Endothelial cell of umbilical vein (primary cell): ENCODE results near the gene LATS2. TPM values are rescaled to one million over a fixed set of nuclear protein-coding genes. Genes with fewer than 3 reads are reported as not detected.

ENCODE experiments used
- BruUV-seq: library from RNA; stranded (reverse); fragments of 400-500 nt; replicated peaks from 2 replicates; lab custom pipeline; 2021; lab: Mats Ljungman, UMichigan
- CTCF ChIA-PET: fragments of 300-600, 350-600 bp; sonication (Branson Sonifier 250); formaldehyde crosslinking; loops from one replicate; lab custom pipeline; 2021; ENCODE audit warnings: antibody characterized with exemption, inconsistent platforms; lab: Charles Lee
- POLR2A ChIA-PET: fragments of 300-600, 350-600 bp; sonication (Branson Sonifier 250); formaldehyde crosslinking; loops from one replicate; lab custom pipeline; 2021; ENCODE audit warnings: antibody characterized with exemption, inconsistent platforms; lab: Charles Lee
- DNase-seq: peaks from one replicate; pipeline ENCODE4 v3.0.0-alpha.2; 2011; ENCODE audit warnings: low read depth, low spot score
- FAIRE-seq: peaks from 2 replicates; lab custom pipeline; 2011; peaks lifted over from hg19 to GRCh38; lab: Jason Lieb, UNC
- H2AFZ ChIP-seq: 2 replicates; pipeline ENCODE4 v1.6.0; 2012; ENCODE audit warnings: low read depth, low read length, control low read depth, inconsistent platforms
- H3K27ac ChIP-seq: 2 replicates; pipeline ENCODE4 v1.5.1; 2011; ENCODE audit warnings: low read depth, mild to moderate bottlenecking, control low read depth, low read length, moderate library complexity; ENCODE audit not compliant: insufficient read depth
- H3K27me3 ChIP-seq, 2 experiments: 2 replicates each; pipeline versions ENCODE4 v1.6.0 to v1.6.1; 2011; ENCODE audit warnings: low read length in 2 of 2, mixed read lengths in 1 of 2; ENCODE audit not compliant: control insufficient read depth in 2 of 2, insufficient read depth in 2 of 2
- H3K36me3 ChIP-seq, 2 experiments: 2 replicates in 1 of 2; 3 replicates in 1 of 2; pipeline ENCODE4 v1.5.1; 2011; ENCODE audit warnings: low read length in 2 of 2, mild to moderate bottlenecking in 1 of 2, moderate library complexity in 1 of 2; ENCODE audit not compliant: control insufficient read depth in 2 of 2, insufficient read depth in 2 of 2; ENCODE audit errors: extremely low read depth in 1 of 2
- H3K4me1 ChIP-seq: 3 replicates; pipeline ENCODE4 v1.5.1; 2011; ENCODE audit warnings: mild to moderate bottlenecking, low read length; ENCODE audit not compliant: control insufficient read depth, insufficient read depth; ENCODE audit errors: extremely low read depth
- H3K4me2 ChIP-seq: 2 replicates; pipeline ENCODE4 v1.6.1; 2011; ENCODE audit warnings: low read length, control low read depth, mixed read lengths; ENCODE audit not compliant: insufficient read depth
- H3K4me3 ChIP-seq, 3 experiments: fragments of 200-600 bp in 1 of 3; sonication (generic), shearing (Covaris generic) in 1 of 3; replicated peaks in 1 of 3; 2 replicates each; pipeline ENCODE4 v1.5.1; 2011 to 2016; ENCODE audit warnings: control low read depth in 3 of 3, low read length in 3 of 3, mild to moderate bottlenecking in 2 of 3, inconsistent platforms in 1 of 3, low read depth in 1 of 3, moderate library complexity in 1 of 3; ENCODE audit not compliant: insufficient read depth in 1 of 3
- H3K79me2 ChIP-seq: 2 replicates; pipeline ENCODE4 v1.6.0; 2012; ENCODE audit warnings: low read length, inconsistent platforms; ENCODE audit not compliant: control insufficient read depth, insufficient read depth
- H3K9ac ChIP-seq: replicated peaks from 2 replicates; pipeline ENCODE3; 2011; ENCODE audit warnings: low read length, control low read depth; ENCODE audit not compliant: insufficient read depth; ENCODE audit errors: extremely low read depth
- H3K9me1 ChIP-seq: replicated peaks from 3 replicates; pipeline ENCODE4 v1.6.0; 2011; ENCODE audit warnings: mild to moderate bottlenecking, low read length; ENCODE audit not compliant: control insufficient read depth, insufficient read depth; ENCODE audit errors: extremely low read depth
- H3K9me3 ChIP-seq: replicated peaks from 2 replicates; pipeline ENCODE4 v1.5.1; 2012; ENCODE audit warnings: low read length, inconsistent platforms; ENCODE audit not compliant: control insufficient read depth, insufficient read depth
- H4K20me1 ChIP-seq: replicated peaks from 2 replicates; pipeline ENCODE3; 2011; ENCODE audit warnings: mild to moderate bottlenecking, low read length; ENCODE audit not compliant: control insufficient read depth, insufficient read depth; ENCODE audit errors: extremely low read depth
- EZH2 ChIP-seq: IDR thresholded peaks from 2 replicates; pipeline ENCODE4 v1.6.1; 2012; ENCODE audit warnings: borderline replicate concordance, low read depth, mild to moderate bottlenecking, moderate library complexity, low read length, inconsistent platforms; ENCODE audit not compliant: severe bottlenecking
- FOS ChIP-seq: IDR thresholded peaks from 2 replicates; pipeline ENCODE4 v1.6.1; 2011; ENCODE audit warnings: mild to moderate bottlenecking, low read length, moderate library complexity, borderline replicate concordance; ENCODE audit not compliant: insufficient read depth
- GATA2 ChIP-seq: IDR thresholded peaks from 2 replicates; pipeline ENCODE4 v1.7.0; 2011; ENCODE audit warnings: low read depth, mild to moderate bottlenecking, moderate library complexity, mixed read lengths, low read length; ENCODE audit not compliant: insufficient read length, insufficient read depth
- JUN ChIP-seq: IDR thresholded peaks from 2 replicates; pipeline ENCODE4 v1.6.1; 2011; ENCODE audit warnings: borderline replicate concordance, low read depth; ENCODE audit not compliant: insufficient read length, insufficient read depth
- MAX ChIP-seq: IDR thresholded peaks from 2 replicates; pipeline ENCODE4 v1.6.1; 2011; ENCODE audit not compliant: insufficient read depth, insufficient read length
- MYC ChIP-seq: IDR thresholded peaks from one replicate; pipeline ENCODE4 v1.6.1; 2011; ENCODE audit warnings: mild to moderate bottlenecking, low read depth, low read length
- POLR2A ChIP-seq: IDR thresholded peaks from 2 replicates; pipeline ENCODE4 v1.6.1; 2012; ENCODE audit warnings: low read depth, mild to moderate bottlenecking, control low read depth, low read length
- POLR2AphosphoS5 ChIP-seq: IDR thresholded peaks from 2 replicates; pipeline ENCODE4 v1.6.1; 2012; ENCODE audit warnings: low read depth, mild to moderate bottlenecking, control low read depth, low read length, moderate library complexity; ENCODE audit not compliant: insufficient read depth
- dilution Hi-C: fragments of 300-500 bp; cut with MboI; formaldehyde crosslinking; loops from one replicate; pipeline ENCODE4 v1.15.0; 2019; ENCODE audit warnings: low sequenced_read_pairs; ENCODE audit not compliant: extremely low pct_ligation_motif_present
- intact Hi-C: fragments of 100-400 bp; cut with micrococcal nuclease; formaldehyde crosslinking; loops from one replicate; pipeline ENCODE4 v1.10.0; 2022
- polyA plus RNA-seq, 4 experiments: library from polyadenylated mRNA; depleted of rRNA in 3 of 4; stranded (reverse) in 3 of 4; unstranded in 1 of 4; fragments of >200 nt; gene quantifications; 2 replicates each; pipeline versions ENCODE4 v1.2.1 to v1.2.3, GENCODE V29; 2011 to 2012; ENCODE audit warnings: missing spikeins in 1 of 4
- total RNA-seq: library from RNA; stranded (reverse); gene quantifications from 2 replicates; pipeline ENCODE4 v1.2.3, GENCODE V29; 2021
- TF ChIP-seq, protein P1 (sequence below), 2 donors: IDR thresholded peaks; 1 replicate in 1 of 2; 2 replicates in 1 of 2; pipeline ENCODE4 v1.5.1; 2011; ENCODE audit warnings: low read length in 2 of 2, mild to moderate bottlenecking in 2 of 2, moderate library complexity in 2 of 2, control low read depth in 1 of 2, inconsistent platforms in 1 of 2, low read depth in 1 of 2; ENCODE audit not compliant: insufficient read depth in 1 of 2; ENCODE audit errors: extremely low read depth in 1 of 2

LATS2 gene
- total and polyA plus RNA-seq, 2 donors (not counting 3 experiments of a cell fraction or from before 2014, with no cell fraction given): 33.5 to 67.6 TPM

DNA sequence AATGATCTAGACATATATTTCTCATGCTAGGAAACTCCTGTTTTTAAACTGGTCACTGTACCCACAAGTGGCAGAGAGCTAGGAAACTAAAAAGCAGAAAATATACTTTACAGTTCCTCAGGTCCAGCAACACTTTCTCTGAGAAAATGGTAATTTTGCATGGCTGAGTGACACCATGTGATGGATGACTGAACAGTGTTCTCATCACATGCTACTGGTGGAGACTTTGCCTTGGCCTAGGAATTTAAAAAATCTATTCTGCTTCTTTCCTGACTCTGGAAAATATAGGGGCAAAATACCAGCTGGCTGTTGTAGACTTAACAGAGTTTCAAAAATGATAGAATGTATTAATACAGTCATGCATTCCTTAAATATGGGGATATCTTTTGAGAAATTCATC, 50.0 kb downstream of the LATS2 start:
- TF ChIP-seq EZH2 (no peak), JUN (no peak), POLR2A (no peak), POLR2AphosphoS5 (no peak), MYC (no peak), GATA2 (no peak), MAX (no peak), FOS (no peak)
- TF ChIP-seq, protein P1, sequence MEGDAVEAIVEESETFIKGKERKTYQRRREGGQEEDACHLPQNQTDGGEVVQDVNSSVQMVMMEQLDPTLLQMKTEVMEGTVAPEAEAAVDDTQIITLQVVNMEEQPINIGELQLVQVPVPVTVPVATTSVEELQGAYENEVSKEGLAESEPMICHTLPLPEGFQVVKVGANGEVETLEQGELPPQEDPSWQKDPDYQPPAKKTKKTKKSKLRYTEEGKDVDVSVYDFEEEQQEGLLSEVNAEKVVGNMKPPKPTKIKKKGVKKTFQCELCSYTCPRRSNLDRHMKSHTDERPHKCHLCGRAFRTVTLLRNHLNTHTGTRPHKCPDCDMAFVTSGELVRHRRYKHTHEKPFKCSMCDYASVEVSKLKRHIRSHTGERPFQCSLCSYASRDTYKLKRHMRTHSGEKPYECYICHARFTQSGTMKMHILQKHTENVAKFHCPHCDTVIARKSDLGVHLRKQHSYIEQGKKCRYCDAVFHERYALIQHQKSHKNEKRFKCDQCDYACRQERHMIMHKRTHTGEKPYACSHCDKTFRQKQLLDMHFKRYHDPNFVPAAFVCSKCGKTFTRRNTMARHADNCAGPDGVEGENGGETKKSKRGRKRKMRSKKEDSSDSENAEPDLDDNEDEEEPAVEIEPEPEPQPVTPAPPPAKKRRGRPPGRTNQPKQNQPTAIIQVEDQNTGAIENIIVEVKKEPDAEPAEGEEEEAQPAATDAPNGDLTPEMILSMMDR (IDR thresholded peaks at IDR 0.05; ENCODE audit: extremely low read depth in 1 of 2, insufficient read depth in 1 of 2, low read depth in 1 of 2, low read length in 2 of 2): no peak
- Histone ChIP-seq H3K36me3 (peaks cover 0 to 3% of the 10 kb centered on the region in 2 experiments), H3K79me2 (peaks cover 98% of the 10 kb centered on the region), H2AFZ (no peak overlapping the region), H4K20me1 (peaks cover 13% of the 10 kb centered on the region), H3K9me1 (no peaks in the 10 kb centered on the region), H3K4me3 (no peak overlapping the region), H3K9me3 (no peaks in the 10 kb centered on the region), H3K4me2 (no peak overlapping the region), H3K4me1 (peaks cover 28% of the 10 kb centered on the region), H3K27me3 (no peaks in the 10 kb centered on the region), H3K27ac (no peak overlapping the region), H3K9ac (no peak overlapping the region)
- DNase-seq (no peak), FAIRE-seq (no peak)
- ChIA-PET CTCF (no interaction called here), POLR2A (no interaction called here)
- no TSS peak for BruUV-seq
- intact Hi-C loops (no loop called here), dilution Hi-C loops (no loop called here)
